8988T (cell line): Measurements from ENCODE around the gene FGF12.

ENCODE experiments used
- DNase-seq: peaks from one replicate; pipeline ENCODE4 v3.0.0; 2011

Gene FGF12

GRCh38 chr3:192408647-192409200, 318.6 kb downstream of the FGF12 start:
- DNase-seq: no peak

- DNase-seq: no peak
These were observed 319.2 kb downstream of the FGF12 start for GRCh38 chr3:192408007-192408646.

GRCh38 chr3:192399767-192400166, 327.6 kb downstream of the FGF12 start:
- no peak for DNase-seq

GRCh38 chr3:192397012-192397411, 330.3 kb downstream of the FGF12 start:
- no peak for DNase-seq

- DNase-seq: no peak
These were observed 331.8 kb downstream of the FGF12 start for GRCh38 chr3:192395506-192395905.

GRCh38 chr3:192392986-192393385, 334.4 kb downstream of the FGF12 start:
- no peak for DNase-seq

GRCh38 chr3:192382861-192383260, 344.5 kb downstream of the FGF12 start:
- DNase-seq: no peak

- no peak for DNase-seq
These were observed 353.8 kb downstream of the FGF12 start for GRCh38 chr3:192373586-192373985.

GRCh38 chr3:192373032-192373431, 354.3 kb downstream of the FGF12 start:
- DNase-seq: no peak

- DNase-seq: no peak
These were observed 354.7 kb downstream of the FGF12 start for GRCh38 chr3:192372616-192373015.

- DNase-seq: no peak
These were observed 355.4 kb downstream of the FGF12 start for GRCh38 chr3:192371870-192372400.

GRCh38 chr3:192367616-192368015, 359.7 kb downstream of the FGF12 start:
- no peak for DNase-seq

- DNase-seq: no peak
These were observed 360.4 kb downstream of the FGF12 start for GRCh38 chr3:192366916-192367315.

GRCh38 chr3:192365571-192365970, 361.8 kb downstream of the FGF12 start:
- no peak for DNase-seq

GRCh38 chr3:192364316-192364715, 363.0 kb downstream of the FGF12 start:
- DNase-seq: no peak

- no peak for DNase-seq
These were observed 372.7 kb downstream of the FGF12 start for GRCh38 chr3:192354687-192355086.

GRCh38 chr3:192352142-192352541, 375.2 kb downstream of the FGF12 start:
- no peak for DNase-seq

GRCh38 chr3:192351441-192351840, 375.9 kb downstream of the FGF12 start:
- no peak for DNase-seq

GRCh38 chr3:192340031-192340430, 387.3 kb downstream of the FGF12 start:
- DNase-seq: no peak

- DNase-seq: no peak
These were observed 388.1 kb downstream of the FGF12 start for GRCh38 chr3:192339214-192339613.

- no peak for DNase-seq
These were observed 391.1 kb downstream of the FGF12 start for GRCh38 chr3:192336286-192336685.

- no peak for DNase-seq
These were observed 394.7 kb downstream of the FGF12 start for GRCh38 chr3:192332386-192333291.

GRCh38 chr3:192331749-192332385, 395.5 kb downstream of the FGF12 start:
- DNase-seq: no peak
